ENCODE results near the gene ARHGEF28. TPM values are rescaled to one million over a fixed set of nuclear protein-coding genes. Genes with fewer than 3 reads are reported as not detected.

ARHGEF28 gene
- total and polyA plus RNA-seq, 2 of the 4 experiments (the other 2 are of a cell fraction) = 3.6 to 16.0 TPM

DNA sequence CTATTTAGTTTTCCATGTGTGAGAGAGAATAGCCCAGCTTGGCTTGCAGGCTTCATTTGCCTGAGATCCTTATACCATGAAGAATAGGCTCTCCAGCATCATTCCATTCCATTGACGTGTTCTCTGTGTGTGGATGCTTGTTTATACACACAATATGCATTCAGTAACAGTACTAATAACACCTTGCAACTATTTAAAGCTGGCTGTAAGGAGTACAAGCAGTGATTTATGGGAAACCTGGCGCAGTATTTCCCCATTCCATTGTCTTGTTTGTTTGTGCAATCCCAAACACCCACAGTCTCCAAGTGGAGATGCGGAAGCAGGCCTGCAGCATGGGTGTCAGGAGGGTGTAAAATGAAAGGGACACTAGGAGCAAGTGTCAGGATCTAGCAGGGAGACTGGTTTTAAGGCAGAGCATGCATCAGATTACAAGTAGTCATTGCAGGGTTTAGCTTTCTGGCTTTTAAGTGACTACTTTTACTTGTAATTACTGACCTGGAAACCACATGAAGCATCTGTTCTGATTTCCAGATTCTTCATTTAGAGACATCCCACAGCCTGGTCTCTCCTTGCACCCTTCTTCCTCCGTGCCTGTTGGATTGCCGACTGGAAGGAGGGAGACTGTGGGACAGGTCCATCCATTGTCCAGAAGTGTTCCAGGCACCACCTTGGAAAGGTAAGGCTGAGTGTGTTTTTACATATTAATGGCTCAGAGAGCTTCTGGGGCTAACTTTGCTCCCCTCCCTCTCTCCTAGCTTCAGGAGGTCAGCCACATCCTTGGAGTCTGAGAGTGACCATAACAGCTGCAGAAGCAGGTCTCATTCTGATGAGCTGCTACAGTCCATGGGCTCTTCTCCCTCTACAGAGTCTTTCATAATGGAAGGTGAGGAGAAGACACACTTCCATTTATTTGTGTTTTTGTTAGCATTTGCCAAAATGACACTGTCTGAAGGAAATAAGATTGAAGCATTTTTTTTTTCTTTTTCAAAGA, 241.6 kb downstream of the ARHGEF28 start:
- TF ChIP-seq CEBPB (IDR thresholded peaks at IDR 0.05; ENCODE audit: low read depth, low read length) = no peak
- TF ChIP-seq, protein P1, sequence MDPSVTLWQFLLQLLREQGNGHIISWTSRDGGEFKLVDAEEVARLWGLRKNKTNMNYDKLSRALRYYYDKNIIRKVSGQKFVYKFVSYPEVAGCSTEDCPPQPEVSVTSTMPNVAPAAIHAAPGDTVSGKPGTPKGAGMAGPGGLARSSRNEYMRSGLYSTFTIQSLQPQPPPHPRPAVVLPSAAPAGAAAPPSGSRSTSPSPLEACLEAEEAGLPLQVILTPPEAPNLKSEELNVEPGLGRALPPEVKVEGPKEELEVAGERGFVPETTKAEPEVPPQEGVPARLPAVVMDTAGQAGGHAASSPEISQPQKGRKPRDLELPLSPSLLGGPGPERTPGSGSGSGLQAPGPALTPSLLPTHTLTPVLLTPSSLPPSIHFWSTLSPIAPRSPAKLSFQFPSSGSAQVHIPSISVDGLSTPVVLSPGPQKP (IDR thresholded peaks at IDR 0.05; ENCODE audit: borderline replicate concordance, low read depth, low read length) = no peak
- no peak for TF ChIP-seq POLR2A (IDR thresholded peaks at IDR 0.05; ENCODE audit: low read depth, low read length)
- no peak for TF ChIP-seq MAFK (IDR thresholded peaks at IDR 0.05; ENCODE audit: low read depth, low read length)
- no peak for TF ChIP-seq CHD1 (IDR thresholded peaks at IDR 0.05; ENCODE audit: low read depth, low read length)
- no peak for TF ChIP-seq FOS (IDR thresholded peaks at IDR 0.05; ENCODE audit: low read depth, low read length)
- no peak for TF ChIP-seq MXI1 (IDR thresholded peaks at IDR 0.05; ENCODE audit: borderline replicate concordance, low read depth, low read length)
- TF ChIP-seq RCOR1 (IDR thresholded peaks at IDR 0.05; ENCODE audit: insufficient replicate concordance, low read length) = no peak
- TF ChIP-seq SMC3 (IDR thresholded peaks at IDR 0.05; ENCODE audit: low read depth, low read length) = no peak
- no peak for TF ChIP-seq RAD21 (IDR thresholded peaks at IDR 0.05; ENCODE audit: low read length)
- POLR2A ChIA-PET (ENCODE audit: unreplicated experiment) = no interaction called here
- no peak overlapping the region for H2AFZ ChIP-seq (replicated peaks; ENCODE audit: low read length, poor library complexity)
- no peak overlapping the region for H3K27ac ChIP-seq (ENCODE audit: insufficient read depth, low read length)
- CTCF ChIA-PET = no interaction called here
- H2BK120ac ChIP-seq (ENCODE audit: low read depth, low read length) = no peak overlapping the region; the same call in 1 of the 2 replicates
- dilution Hi-C loops (cut with HindIII; ENCODE audit: low sequenced_read_pairs, unreplicated experiment) = no loop called here
- H3K56ac ChIP-seq (ENCODE audit: extremely low read depth, insufficient read depth, low read length) = no peak overlapping the region
- no peak overlapping the region for H2BK20ac ChIP-seq (ENCODE audit: low read depth, low read length)
- H4K91ac ChIP-seq (ENCODE audit: insufficient read depth, low read depth, low read length) = peak overlapping the region; percentile 34; the same call in 1 of the 2 replicates
- intact Hi-C loops (cut with micrococcal nuclease) = no loop called here
- no peak overlapping the region for H3K4me2 ChIP-seq (ENCODE audit: low read depth, low read length)
- H4K20me1 ChIP-seq (ENCODE audit: insufficient read depth, low read length) = no peaks in the 10 kb centered on the region
- no peak overlapping the region for H4K8ac ChIP-seq (ENCODE audit: low read depth in 2 of 2, low read length in 2 of 2)
- no peak overlapping the region for H2AK9ac ChIP-seq (replicated peaks; ENCODE audit: low read depth, low read length, poor library complexity)
- peaks cover 13% of the 10 kb centered on the region for H3K9me1 ChIP-seq (ENCODE audit: insufficient read depth, low read length)
- in situ Hi-C loops (cut with MboI; ENCODE audit: low sequenced_read_pairs) = no loop called here
- no peak overlapping the region; the same call in 1 of the 2 replicates for H3K14ac ChIP-seq (replicated peaks; ENCODE audit: low read depth, low read length)
- H3K4me3 ChIP-seq (ENCODE audit: insufficient read depth, low read depth, low read length) = no peak overlapping the region
- peak overlapping the region; percentile 55 for H3K4ac ChIP-seq (ENCODE audit: low read depth, low read length)
- ATAC-seq (ENCODE audit: low read depth) = peak; percentile 73
- no peak overlapping the region for H4K5ac ChIP-seq (ENCODE audit: low read depth, low read length)
- peak overlapping the region; percentile 33; the same call in 1 of the 3 replicates for H2BK15ac ChIP-seq (ENCODE audit: low read depth, low read length)
- no TSS peak for BruUV-seq (replicated peaks)
- H3K9ac ChIP-seq (ENCODE audit: low read depth, low read length) = no peak overlapping the region
- H3K18ac ChIP-seq (ENCODE audit: low read depth, low read length) = no peak overlapping the region
- peaks cover 0 to 10% of the 10 kb centered on the region in 2 experiments; a peak in 1 of 4 replicates for H3K79me1 ChIP-seq (ENCODE audit: low read depth in 1 of 2, low read length in 2 of 2)
- peak overlapping the region; percentile 76; the same call in 1 of the 2 replicates for H2AK5ac ChIP-seq (ENCODE audit: low read depth, low read length)
- no peaks in the 10 kb centered on the region for H3K9me3 ChIP-seq (ENCODE audit: control insufficient read depth, insufficient read depth, low read length)
- no peak overlapping the region for H3K23ac ChIP-seq (ENCODE audit: low read depth, low read length)
- peak; percentile 68 for DNase-seq
- H2BK5ac ChIP-seq (ENCODE audit: low read depth, low read length, poor library complexity, severe bottlenecking) = no peak overlapping the region
- WGBS, 2 experiments (ENCODE audit: extremely low coverage in 2 of 2, insufficient read length in 1 of 2) = no CpG with 5 or more reads among the region's 5 CpGs
- no peaks in the 10 kb centered on the region for H3K27me3 ChIP-seq (ENCODE audit: control insufficient read depth, insufficient read depth, low read length)
- peaks cover 6% of the 10 kb centered on the region for H3K36me3 ChIP-seq (ENCODE audit: control insufficient read depth, insufficient read depth, low read length)
- H3K4me1 ChIP-seq (ENCODE audit: control insufficient read depth, insufficient read depth, low read length) = peaks cover 2% of the 10 kb centered on the region
